Suppressor macrophage treated with lipopolysaccharide for 1 hour (primary cell): Measurements from ENCODE around the gene LRP6.

Experiments
- DNase-seq, 3 donors: peaks; one replicate each; pipeline ENCODE4 v3.0.0-alpha.2; 2020 to 2022

Gene LRP6

DNA sequence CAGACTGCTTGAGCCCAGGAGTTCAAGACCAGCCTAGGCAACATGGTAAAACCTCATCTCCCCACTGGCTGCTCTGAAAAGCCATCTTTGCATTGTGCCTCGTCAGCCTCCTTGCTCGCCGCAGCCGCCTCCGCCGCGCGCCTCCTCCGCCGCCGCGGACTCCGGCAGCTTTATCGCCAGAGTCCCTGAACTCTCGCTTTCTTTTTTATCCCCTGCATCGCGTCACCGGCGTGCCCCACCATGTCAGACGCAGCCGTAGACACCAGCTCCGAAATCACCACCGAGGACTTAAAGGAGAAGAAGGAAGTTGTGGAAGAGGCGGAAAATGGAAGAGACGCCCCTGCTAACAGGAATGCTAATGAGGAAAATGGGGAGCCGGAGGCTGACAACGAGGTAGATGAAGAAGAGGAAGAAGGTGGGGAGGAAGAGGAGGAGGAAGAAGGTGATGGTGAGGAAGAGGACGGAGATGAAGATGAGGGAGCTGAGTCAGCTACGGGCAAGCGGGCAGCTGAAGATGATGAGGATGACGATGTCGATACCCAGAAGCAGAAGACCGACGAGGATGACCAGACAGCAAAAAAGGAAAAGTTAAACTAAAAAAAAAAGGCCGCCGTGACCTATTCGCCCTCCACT lies 155.8 kb downstream of the LRP6 start:
- peak in 2 of 3 donors; percentile 11 to 20 for DNase-seq

GRCh38 chr12:12108441-12109058 lies 158.3 kb downstream of the LRP6 start:
- DNase-seq: no peak

DNA sequence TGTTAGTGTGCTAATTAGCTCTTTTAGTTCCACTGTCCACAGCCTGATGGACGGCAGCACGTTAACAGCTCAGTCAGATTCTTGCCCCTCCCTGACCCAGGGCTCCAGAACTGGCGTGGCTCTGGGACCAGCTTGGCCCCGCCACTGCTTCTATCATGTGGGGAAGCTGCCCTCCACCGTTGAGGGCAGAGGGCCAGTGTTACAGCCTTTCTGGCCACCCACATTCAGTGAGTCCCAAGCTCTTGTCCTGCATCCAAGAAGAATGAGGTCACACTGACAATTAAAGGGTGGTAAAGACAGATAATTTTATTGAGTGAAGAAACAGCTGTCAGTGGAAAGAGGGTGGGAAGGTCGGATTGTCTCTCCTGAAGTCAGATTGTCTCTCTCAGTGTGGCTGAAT lies 159.2 kb downstream of the LRP6 start:
- DNase-seq: no peak

DNA sequence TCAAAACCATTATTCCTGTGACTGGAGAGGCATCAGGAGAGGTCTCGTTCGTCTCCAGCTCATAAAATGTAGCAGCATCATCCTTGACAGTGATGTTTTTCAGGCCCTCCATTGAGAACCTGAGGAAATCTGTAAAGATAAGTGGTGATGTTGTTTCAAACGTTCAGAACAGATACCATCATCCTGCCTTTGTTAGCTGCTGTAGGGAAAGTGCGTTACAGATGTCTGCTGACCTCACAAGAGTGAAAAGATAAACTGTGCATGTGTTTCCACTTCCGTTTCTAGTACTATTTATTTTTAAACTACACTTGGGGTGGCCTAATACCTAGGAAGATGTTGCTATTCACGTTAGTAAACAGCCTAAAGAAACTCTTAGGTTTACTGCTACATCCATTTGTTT lies 167.7 kb downstream of the LRP6 start:
- DNase-seq: no peak

DNA sequence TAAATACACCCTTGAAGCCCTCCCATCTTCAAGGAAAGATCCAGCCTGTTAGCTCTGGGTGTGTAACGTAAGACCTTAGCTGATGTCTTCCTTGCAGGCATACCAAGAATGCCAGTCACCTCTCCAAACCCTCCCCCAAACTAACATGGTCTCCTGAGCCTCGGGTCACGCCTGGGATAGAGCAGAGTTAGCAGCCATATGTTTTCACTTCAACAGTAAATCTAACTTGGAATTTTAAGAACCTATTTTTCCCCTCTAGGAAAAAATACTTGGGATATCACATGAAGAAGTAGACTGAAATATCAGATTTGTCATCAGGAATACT lies 168.2 kb downstream of the LRP6 start:
- no peak for DNase-seq

GRCh38 chr12:12097891-12098690 lies 168.8 kb downstream of the LRP6 start:
- DNase-seq: no peak

GRCh38 chr12:12095021-12095420 lies 171.8 kb downstream of the LRP6 start:
- no peak for DNase-seq

GRCh38 chr12:12094481-12094880 lies 172.4 kb downstream of the LRP6 start:
- DNase-seq: no peak

- no peak for DNase-seq
Observed at GRCh38 chr12:12091977-12092663, 174.7 kb downstream of the LRP6 start.

- no peak for DNase-seq
Observed at GRCh38 chr12:12091071-12091470, 175.8 kb downstream of the LRP6 start.

- DNase-seq: no peak
Observed at GRCh38 chr12:12088761-12089160, 178.1 kb downstream of the LRP6 start.

DNA sequence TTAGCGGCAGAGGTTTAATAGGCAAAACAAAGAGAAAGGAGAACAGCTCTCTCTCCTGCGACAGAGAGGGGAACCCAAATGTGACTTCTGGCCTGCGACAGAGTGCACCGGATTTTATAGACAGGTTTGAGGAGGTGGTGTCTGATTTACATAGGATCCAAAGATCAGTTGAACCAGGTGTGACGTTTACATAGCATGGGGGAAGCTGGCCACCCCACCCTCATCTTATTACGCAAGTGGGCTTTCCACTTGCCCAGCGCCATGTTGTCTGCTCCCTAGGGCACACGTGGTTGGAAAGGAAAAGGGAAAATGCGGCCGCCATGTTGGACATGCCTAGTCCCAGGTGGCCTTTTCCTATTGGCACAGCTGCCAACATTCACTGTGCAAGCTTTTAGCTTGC lies 178.7 kb downstream of the LRP6 start:
- no peak for DNase-seq

GRCh38 chr12:12087693-12088034 lies 179.2 kb downstream of the LRP6 start:
- DNase-seq: no peak

DNA sequence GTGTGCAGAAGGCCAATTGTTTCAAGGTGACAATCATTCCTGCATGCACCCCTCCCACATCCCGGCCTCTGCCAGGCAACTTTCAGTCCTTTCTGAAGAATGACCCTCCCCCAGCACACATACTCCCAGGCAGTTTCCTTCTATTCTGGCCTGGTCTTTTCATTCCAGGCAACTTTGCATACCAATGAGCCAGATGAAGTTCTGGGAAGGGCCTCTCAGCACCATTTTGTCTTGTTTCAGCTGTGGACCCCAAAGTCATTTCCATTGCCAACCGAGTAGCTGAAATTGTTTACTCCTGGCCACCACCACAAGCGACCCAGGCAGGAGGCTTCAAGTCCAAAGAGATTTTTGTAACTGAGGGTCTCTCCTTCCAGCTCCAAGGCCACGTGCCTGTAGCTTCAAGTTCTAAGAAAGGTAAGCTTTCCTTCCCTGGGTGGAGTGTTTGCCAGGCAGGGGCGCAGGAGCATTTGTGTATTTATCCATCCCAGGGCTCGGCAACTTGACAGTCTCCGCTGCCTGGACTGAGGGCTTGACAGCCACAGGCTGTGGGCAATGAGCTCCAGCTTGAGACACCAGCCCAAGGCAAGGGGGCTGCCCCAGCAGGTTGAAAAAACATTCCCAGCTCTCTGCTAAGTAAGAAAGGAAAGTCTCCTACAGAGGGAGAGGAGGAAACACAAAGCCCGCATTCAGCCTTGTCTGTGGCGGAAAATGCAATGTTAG lies 179.7 kb downstream of the LRP6 start:
- no peak for DNase-seq

- DNase-seq: no peak
Observed at GRCh38 chr12:12086362-12086761, 180.5 kb downstream of the LRP6 start.

DNA sequence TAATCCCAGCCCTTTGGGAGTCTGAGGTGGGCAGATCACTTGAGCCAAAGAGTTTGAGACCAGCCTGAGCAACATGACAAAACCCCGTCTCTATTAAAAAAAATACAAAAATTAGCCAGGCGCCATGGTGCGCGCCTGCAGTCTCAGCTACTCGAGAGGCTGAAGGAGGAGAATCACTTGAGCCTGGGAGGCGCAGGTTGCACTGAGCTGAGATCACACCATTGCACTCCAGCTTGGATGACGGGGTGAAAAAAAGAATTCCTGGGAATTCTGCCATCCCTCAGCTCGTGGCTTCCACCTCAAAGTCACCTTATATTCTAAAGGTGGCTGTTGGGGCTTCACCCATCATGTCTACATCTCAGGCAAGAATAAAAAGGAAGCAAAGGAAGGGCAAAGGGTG lies 183.2 kb downstream of the LRP6 start:
- DNase-seq: no peak

GRCh38 chr12:12081836-12082497 lies 184.9 kb downstream of the LRP6 start:
- DNase-seq: peak; percentile 66 to 86 (median 71)

- DNase-seq: peak; percentile 16 to 43 (median 22)
Observed at GRCh38 chr12:12079291-12079690, 187.6 kb downstream of the LRP6 start.

DNA sequence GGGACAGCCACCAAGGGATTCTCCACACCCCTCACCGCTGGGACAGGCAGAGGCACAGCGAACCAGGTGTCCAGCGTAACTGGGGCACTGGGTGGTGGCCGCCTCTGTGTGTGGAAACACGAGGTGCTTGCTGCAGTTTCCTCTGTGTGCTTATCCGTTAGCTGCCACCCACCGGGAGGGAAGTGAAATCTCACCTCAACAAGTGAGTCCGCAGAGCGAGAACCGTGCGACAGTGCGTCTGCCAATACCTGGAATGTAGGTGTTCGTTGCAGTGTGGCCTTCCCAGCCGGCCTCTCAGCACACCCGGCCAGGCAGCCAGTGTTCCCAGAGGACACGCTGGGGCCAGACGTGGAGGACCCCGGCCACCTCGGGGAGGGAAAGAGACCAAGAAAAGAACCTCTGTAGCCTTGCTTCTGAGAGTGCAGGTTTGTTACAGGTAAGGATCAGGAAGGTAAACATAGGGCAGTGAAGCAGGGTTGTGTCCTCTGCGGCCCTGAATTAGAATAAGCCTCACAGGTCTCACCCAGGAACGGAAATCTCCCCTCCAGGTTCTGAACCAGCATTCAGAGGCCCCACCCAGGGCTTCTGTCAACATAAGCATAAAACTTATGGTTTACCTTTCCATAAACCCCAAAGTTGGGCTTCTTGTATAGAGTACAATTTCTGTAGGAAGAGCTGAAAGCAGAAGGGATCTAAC lies 194.6 kb downstream of the LRP6 start:
- DNase-seq: no peak

DNA sequence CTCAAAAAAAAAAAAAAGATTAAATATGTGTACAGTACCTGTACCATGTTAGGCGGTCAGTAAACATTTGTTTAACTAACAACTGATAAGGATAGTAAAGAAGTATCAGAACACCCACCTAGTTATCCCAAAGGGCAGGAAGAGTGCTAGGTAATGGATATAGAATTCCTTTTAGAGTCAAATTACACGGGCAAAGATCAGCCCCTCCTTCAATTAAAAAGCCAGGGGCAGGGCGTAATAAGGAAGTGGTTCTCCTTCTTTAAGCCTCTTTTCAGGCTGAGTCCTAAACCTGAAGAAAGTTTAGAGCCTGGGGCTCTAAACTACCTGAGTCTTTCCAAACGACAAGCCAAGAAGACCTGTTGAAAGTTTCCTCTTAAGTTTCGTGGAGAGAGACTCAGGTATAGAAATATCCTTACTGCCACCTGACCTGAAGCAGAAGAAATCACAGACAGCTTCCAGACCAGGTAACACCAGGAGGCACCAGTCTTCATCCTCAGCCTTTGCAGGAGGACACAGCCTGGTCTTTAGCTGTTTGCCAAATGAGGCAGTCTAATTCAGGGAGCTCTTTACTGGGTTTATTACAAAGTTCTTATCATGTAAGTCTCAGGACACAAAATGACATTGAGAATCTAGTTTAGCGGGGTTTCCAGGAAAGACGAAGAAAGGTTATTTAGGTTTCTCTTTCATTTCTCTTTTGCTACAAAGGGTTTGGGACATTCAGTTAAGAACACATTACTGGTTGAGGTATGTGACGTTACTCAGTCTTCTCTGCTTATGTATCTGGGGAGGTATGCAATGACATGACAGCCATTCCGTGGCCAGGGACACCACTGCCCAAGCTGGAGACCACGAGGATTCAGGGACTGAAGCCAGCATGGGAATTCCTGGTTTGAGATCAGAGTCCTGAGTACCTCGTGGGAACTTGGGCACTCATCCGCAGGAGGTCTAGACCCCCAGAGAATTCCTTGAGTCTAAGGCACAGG lies 195.9 kb downstream of the LRP6 start, which contains the start of gene BCL2L14:
Gene BCL2L14, plus strand, starts transcription at position 266 of the 983 bp plus-strand sequence. CDS start 8,367 bp downstream, outside the sequence.
- DNase-seq: peak; percentile 57 to 90 (median 63)
